SU-DHL-6 (cell line): ENCODE measurements around the gene ADARB2.

Experiments used
- EZH2phosphoT487 ChIP-seq: fragments of 200-600 bp; sonication (generic), shearing (Covaris generic); conservative IDR thresholded peaks from 2 replicates; pipeline ENCODE4 v1.6.1; 2018; ENCODE audit warnings: mild to moderate bottlenecking, antibody characterized with exemption, low read length, moderate library complexity, mixed read lengths
- TF ChIP-seq, protein P1 (sequence below): fragments of 200-600 bp; sonication (generic); IDR thresholded peaks from one replicate; pipeline ENCODE4 v1.5.1; 2017; ENCODE audit warnings: antibody characterized with exemption, mild to moderate bottlenecking, low read length, moderate library complexity; ENCODE audit not compliant: insufficient read depth, poor library complexity, severe bottlenecking

- TF ChIP-seq, protein P1, sequence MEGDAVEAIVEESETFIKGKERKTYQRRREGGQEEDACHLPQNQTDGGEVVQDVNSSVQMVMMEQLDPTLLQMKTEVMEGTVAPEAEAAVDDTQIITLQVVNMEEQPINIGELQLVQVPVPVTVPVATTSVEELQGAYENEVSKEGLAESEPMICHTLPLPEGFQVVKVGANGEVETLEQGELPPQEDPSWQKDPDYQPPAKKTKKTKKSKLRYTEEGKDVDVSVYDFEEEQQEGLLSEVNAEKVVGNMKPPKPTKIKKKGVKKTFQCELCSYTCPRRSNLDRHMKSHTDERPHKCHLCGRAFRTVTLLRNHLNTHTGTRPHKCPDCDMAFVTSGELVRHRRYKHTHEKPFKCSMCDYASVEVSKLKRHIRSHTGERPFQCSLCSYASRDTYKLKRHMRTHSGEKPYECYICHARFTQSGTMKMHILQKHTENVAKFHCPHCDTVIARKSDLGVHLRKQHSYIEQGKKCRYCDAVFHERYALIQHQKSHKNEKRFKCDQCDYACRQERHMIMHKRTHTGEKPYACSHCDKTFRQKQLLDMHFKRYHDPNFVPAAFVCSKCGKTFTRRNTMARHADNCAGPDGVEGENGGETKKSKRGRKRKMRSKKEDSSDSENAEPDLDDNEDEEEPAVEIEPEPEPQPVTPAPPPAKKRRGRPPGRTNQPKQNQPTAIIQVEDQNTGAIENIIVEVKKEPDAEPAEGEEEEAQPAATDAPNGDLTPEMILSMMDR: no peak
- no peak for TF ChIP-seq EZH2phosphoT487
Measured at GRCh38 chr10:1287487-1287886, 449.8 kb downstream of the ADARB2 start.
